ENCODE data around the gene FOXK1.

DNA sequence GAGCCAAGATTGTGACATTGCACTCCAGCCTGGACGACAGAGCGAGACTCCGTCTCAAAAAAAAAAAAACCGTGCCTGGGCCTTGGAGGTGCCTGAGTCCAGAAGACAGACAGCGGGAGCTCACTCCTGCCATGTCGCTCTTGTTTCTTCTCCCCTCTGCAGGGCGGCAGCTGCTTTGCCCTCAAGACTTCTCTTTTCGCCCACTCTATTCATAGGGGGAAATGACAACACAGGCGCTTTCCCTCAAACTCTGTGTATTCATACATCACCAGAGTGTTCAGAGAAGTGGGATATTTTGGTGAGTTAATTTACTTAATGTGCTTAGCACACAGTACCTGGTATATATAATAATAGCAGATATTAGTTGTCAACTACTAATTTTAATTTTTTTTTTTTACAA lies 44.5 kb downstream of the FOXK1 start:
- TF ChIP-seq, protein P1, sequence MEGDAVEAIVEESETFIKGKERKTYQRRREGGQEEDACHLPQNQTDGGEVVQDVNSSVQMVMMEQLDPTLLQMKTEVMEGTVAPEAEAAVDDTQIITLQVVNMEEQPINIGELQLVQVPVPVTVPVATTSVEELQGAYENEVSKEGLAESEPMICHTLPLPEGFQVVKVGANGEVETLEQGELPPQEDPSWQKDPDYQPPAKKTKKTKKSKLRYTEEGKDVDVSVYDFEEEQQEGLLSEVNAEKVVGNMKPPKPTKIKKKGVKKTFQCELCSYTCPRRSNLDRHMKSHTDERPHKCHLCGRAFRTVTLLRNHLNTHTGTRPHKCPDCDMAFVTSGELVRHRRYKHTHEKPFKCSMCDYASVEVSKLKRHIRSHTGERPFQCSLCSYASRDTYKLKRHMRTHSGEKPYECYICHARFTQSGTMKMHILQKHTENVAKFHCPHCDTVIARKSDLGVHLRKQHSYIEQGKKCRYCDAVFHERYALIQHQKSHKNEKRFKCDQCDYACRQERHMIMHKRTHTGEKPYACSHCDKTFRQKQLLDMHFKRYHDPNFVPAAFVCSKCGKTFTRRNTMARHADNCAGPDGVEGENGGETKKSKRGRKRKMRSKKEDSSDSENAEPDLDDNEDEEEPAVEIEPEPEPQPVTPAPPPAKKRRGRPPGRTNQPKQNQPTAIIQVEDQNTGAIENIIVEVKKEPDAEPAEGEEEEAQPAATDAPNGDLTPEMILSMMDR (IDR thresholded peaks at IDR 0.05; ENCODE audit: insufficient read depth, low read length) = no peak
- no peak for TF ChIP-seq POLR2AphosphoS5 (IDR thresholded peaks at IDR 0.05; ENCODE audit: low read depth)
- TF ChIP-seq, protein P2, sequence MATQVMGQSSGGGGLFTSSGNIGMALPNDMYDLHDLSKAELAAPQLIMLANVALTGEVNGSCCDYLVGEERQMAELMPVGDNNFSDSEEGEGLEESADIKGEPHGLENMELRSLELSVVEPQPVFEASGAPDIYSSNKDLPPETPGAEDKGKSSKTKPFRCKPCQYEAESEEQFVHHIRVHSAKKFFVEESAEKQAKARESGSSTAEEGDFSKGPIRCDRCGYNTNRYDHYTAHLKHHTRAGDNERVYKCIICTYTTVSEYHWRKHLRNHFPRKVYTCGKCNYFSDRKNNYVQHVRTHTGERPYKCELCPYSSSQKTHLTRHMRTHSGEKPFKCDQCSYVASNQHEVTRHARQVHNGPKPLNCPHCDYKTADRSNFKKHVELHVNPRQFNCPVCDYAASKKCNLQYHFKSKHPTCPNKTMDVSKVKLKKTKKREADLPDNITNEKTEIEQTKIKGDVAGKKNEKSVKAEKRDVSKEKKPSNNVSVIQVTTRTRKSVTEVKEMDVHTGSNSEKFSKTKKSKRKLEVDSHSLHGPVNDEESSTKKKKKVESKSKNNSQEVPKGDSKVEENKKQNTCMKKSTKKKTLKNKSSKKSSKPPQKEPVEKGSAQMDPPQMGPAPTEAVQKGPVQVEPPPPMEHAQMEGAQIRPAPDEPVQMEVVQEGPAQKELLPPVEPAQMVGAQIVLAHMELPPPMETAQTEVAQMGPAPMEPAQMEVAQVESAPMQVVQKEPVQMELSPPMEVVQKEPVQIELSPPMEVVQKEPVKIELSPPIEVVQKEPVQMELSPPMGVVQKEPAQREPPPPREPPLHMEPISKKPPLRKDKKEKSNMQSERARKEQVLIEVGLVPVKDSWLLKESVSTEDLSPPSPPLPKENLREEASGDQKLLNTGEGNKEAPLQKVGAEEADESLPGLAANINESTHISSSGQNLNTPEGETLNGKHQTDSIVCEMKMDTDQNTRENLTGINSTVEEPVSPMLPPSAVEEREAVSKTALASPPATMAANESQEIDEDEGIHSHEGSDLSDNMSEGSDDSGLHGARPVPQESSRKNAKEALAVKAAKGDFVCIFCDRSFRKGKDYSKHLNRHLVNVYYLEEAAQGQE (IDR thresholded peaks at IDR 0.05; ENCODE audit: insufficient replicate concordance, low read depth) = no peak
